ENCODE results near the gene SLC35G3.

- TF ChIP-seq, protein P1, sequence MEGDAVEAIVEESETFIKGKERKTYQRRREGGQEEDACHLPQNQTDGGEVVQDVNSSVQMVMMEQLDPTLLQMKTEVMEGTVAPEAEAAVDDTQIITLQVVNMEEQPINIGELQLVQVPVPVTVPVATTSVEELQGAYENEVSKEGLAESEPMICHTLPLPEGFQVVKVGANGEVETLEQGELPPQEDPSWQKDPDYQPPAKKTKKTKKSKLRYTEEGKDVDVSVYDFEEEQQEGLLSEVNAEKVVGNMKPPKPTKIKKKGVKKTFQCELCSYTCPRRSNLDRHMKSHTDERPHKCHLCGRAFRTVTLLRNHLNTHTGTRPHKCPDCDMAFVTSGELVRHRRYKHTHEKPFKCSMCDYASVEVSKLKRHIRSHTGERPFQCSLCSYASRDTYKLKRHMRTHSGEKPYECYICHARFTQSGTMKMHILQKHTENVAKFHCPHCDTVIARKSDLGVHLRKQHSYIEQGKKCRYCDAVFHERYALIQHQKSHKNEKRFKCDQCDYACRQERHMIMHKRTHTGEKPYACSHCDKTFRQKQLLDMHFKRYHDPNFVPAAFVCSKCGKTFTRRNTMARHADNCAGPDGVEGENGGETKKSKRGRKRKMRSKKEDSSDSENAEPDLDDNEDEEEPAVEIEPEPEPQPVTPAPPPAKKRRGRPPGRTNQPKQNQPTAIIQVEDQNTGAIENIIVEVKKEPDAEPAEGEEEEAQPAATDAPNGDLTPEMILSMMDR (IDR thresholded peaks at IDR 0.05) = no peak
- no peak for TF ChIP-seq POLR2A (IDR thresholded peaks at IDR 0.05)
Measured at GRCh38 chr17:35212668-35213067, 18.5 kb upstream of the SLC35G3 start.

Data from body of pancreas (tissue), 4 donors.